Uterus (tissue), 4 donors: ENCODE measurements around the gene MYG1. TPM values are rescaled to one million over a fixed set of nuclear protein-coding genes. Genes with fewer than 3 reads are reported as not detected.

ENCODE experiments used
- DNase-seq, 2 donors: peaks; one replicate each; pipeline ENCODE4 v3.0.0-alpha.2; 2019 to 2020
- H3K27ac ChIP-seq, 2 donors: fragments of 200-600 bp; sonication (generic); 1 replicate in 1 of 2; 2 replicates in 1 of 2; pipeline ENCODE4 v1.5.1; 2016 to 2018
- H3K27me3 ChIP-seq, 2 donors: fragments of 200-600 bp; sonication (generic); one replicate each; pipeline ENCODE4 v1.5.1; 2018 to 2019; ENCODE audit warnings: control low read depth in 1 of 2
- H3K36me3 ChIP-seq, 2 donors: fragments of 200-600 bp; sonication (generic); one replicate each; pipeline ENCODE4 v1.5.1; 2019; ENCODE audit warnings: control low read depth in 1 of 2
- H3K4me1 ChIP-seq, 2 donors: fragments of 200-600 bp; sonication (generic); one replicate each; pipeline ENCODE4 v1.5.1; 2018 to 2019; ENCODE audit warnings: control low read depth in 1 of 2
- H3K4me3 ChIP-seq, 2 donors: fragments of 200-600 bp; sonication (generic); 1 replicate in 1 of 2; 2 replicates in 1 of 2; pipeline ENCODE4 v1.5.1; 2018 to 2019; ENCODE audit warnings: mild to moderate bottlenecking in 1 of 2
- H3K9me3 ChIP-seq, 2 donors: fragments of 200-600 bp; sonication (generic); one replicate each; pipeline ENCODE4 v1.5.1; 2019; ENCODE audit warnings: control low read depth in 1 of 2
- POLR2A ChIP-seq, 2 donors: fragments of 450-650 bp; IDR thresholded peaks; one replicate each; pipeline ENCODE4 v1.6.1; 2016; ENCODE audit warnings: antibody characterized with exemption in 2 of 2, mild to moderate bottlenecking in 1 of 2, moderate library complexity in 1 of 2
- intact Hi-C: fragments of 100-400 bp; cut with DNase I; formaldehyde crosslinking; loops from one replicate; pipeline ENCODE4 v1.15.1; 2023; ENCODE audit warnings: low total_unique reads
- total RNA-seq, 4 donors: library from RNA; depleted of rRNA in 3 of 4; stranded (reverse); fragments of >200 nt in 3 of 4; gene quantifications; one replicate each; pipeline versions ENCODE4 v1.1.0 to v1.2.4, GENCODE V29; 2014 to 2023
- TF ChIP-seq, protein P1 (sequence below), 4 experiments: fragments of 200-600 bp in 2 of 4; fragments of 450-650 bp in 2 of 4; sonication (generic) in 2 of 4; IDR thresholded peaks; one replicate each; pipeline ENCODE4 v1.5.1; 2016 to 2019; ENCODE audit warnings: antibody characterized with exemption in 4 of 4, mild to moderate bottlenecking in 2 of 4, moderate library complexity in 1 of 4
- donor health status: DM: yes; HTN: yes; CAD: no.

The MYG1 gene
- total RNA-seq, 4 donors from 2014 or later, result 10.2 to 59.3 (median 33.9) TPM

- no peak for DNase-seq
- Histone ChIP-seq H3K27me3 (no peaks in the 10 kb centered on the region), H3K4me1 (peaks cover 0 to 17% of the 10 kb centered on the region in 2 donors), H3K36me3 (no peaks in the 10 kb centered on the region), H3K9me3 (no peaks in the 10 kb centered on the region), H3K27ac (no peak overlapping the region), H3K4me3 (no peak overlapping the region)
- intact Hi-C loops, result loop anchor here (5.0 kb wide), 1 partner anchor 38 kb away; no protein-coding TSS in a partner anchor
- TF ChIP-seq, protein P1, sequence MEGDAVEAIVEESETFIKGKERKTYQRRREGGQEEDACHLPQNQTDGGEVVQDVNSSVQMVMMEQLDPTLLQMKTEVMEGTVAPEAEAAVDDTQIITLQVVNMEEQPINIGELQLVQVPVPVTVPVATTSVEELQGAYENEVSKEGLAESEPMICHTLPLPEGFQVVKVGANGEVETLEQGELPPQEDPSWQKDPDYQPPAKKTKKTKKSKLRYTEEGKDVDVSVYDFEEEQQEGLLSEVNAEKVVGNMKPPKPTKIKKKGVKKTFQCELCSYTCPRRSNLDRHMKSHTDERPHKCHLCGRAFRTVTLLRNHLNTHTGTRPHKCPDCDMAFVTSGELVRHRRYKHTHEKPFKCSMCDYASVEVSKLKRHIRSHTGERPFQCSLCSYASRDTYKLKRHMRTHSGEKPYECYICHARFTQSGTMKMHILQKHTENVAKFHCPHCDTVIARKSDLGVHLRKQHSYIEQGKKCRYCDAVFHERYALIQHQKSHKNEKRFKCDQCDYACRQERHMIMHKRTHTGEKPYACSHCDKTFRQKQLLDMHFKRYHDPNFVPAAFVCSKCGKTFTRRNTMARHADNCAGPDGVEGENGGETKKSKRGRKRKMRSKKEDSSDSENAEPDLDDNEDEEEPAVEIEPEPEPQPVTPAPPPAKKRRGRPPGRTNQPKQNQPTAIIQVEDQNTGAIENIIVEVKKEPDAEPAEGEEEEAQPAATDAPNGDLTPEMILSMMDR (IDR thresholded peaks at IDR 0.05), result no peak
- TF ChIP-seq POLR2A (IDR thresholded peaks at IDR 0.05), result no peak
Measured at GRCh38 chr12:53254816-53255545, 44.5 kb upstream of the MYG1 start.

DNA sequence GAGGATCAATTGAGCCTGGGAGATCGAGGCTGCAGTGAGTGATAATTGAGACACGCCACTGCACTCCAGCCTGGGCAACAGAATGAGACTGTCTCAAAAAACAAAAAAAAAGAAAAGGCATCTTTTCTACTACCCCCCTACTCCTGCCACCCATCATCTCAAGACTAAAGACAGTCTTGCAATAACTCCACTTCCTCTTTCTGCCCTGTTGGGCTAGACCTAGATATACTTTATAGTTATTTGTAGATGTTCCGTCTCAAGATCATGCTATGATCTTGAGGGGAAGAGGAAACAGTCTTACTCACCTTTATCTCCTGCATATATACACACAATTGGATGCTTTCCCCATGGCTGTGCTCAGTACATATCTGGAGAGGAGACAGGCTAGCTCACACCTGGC, 43.5 kb upstream of the MYG1 start:
- no peak overlapping the region for H3K4me3 ChIP-seq
- no peak for TF ChIP-seq POLR2A (IDR thresholded peaks at IDR 0.05)
- TF ChIP-seq, protein P1 (IDR thresholded peaks at IDR 0.05), result no peak
- no peak for DNase-seq
- peaks cover 0 to 17% of the 10 kb centered on the region in 2 donors for H3K4me1 ChIP-seq
- intact Hi-C loops, result no loop called here
- no peaks in the 10 kb centered on the region for H3K27me3 ChIP-seq
- no peaks in the 10 kb centered on the region for H3K9me3 ChIP-seq
- H3K27ac ChIP-seq, result no peak overlapping the region
- H3K36me3 ChIP-seq, result no peaks in the 10 kb centered on the region

- TF ChIP-seq, protein P1 (IDR thresholded peaks at IDR 0.05), result no peak
- no peak for TF ChIP-seq POLR2A (IDR thresholded peaks at IDR 0.05)
- no peak for DNase-seq
- Histone ChIP-seq H3K9me3 (no peaks in the 10 kb centered on the region), H3K27me3 (no peaks in the 10 kb centered on the region), H3K36me3 (no peaks in the 10 kb centered on the region), H3K4me3 (no peak overlapping the region), H3K4me1 (peaks cover 0 to 1% of the 10 kb centered on the region in 2 donors), H3K27ac (no peak overlapping the region)
- intact Hi-C loops, result no loop called here
Measured at GRCh38 chr12:53258541-53259539, 40.7 kb upstream of the MYG1 start.

DNA sequence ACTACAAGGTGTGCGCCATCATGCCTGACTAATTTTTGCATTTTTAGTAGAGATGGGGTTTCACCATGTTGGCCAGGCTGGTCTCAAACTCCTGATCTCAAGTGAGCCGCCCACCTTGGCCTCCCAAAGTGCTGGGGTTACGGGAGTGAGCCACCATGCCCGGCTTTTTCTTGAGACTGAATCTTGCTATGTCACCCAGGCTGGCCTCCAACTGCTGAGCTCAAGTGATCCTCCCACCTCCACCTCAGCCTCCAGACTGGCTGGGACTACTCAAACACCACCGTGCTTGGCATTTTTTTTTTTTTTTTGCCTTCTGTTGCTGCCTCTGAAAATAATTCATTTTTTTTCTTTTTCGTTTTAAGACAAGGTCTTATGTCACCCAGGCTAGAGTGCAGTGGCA, 39.6 kb upstream of the MYG1 start:
- TF ChIP-seq, protein P1 (IDR thresholded peaks at IDR 0.05), result no peak
- TF ChIP-seq POLR2A (IDR thresholded peaks at IDR 0.05), result no peak
- H3K27ac ChIP-seq, result no peak overlapping the region
- no peaks in the 10 kb centered on the region for H3K4me1 ChIP-seq
- no peak for DNase-seq
- H3K4me3 ChIP-seq, result no peak overlapping the region
- no peaks in the 10 kb centered on the region for H3K36me3 ChIP-seq
- intact Hi-C loops, result no loop called here
- H3K27me3 ChIP-seq, result no peaks in the 10 kb centered on the region
- H3K9me3 ChIP-seq, result no peaks in the 10 kb centered on the region

GRCh38 chr12:53265783-53266182, 33.7 kb upstream of the MYG1 start:
- H3K27me3 ChIP-seq, result no peaks in the 10 kb centered on the region
- H3K36me3 ChIP-seq, result no peaks in the 10 kb centered on the region
- no peak for DNase-seq
- no peak overlapping the region for H3K27ac ChIP-seq
- no peaks in the 10 kb centered on the region for H3K4me1 ChIP-seq
- TF ChIP-seq POLR2A (IDR thresholded peaks at IDR 0.05), result no peak
- TF ChIP-seq, protein P1 (IDR thresholded peaks at IDR 0.05), result no peak
- no peaks in the 10 kb centered on the region for H3K9me3 ChIP-seq
- no peak overlapping the region for H3K4me3 ChIP-seq
- intact Hi-C loops, result no loop called here
